Islet of Langerhans (tissue), 1 donor: ENCODE data around the gene GABRA4.

Source experiments
- FAIRE-seq: peaks from one replicate; lab custom pipeline; 2011; peaks lifted over from hg19 to GRCh38; lab: Jason Lieb, UNC

The GABRA4 gene

DNA sequence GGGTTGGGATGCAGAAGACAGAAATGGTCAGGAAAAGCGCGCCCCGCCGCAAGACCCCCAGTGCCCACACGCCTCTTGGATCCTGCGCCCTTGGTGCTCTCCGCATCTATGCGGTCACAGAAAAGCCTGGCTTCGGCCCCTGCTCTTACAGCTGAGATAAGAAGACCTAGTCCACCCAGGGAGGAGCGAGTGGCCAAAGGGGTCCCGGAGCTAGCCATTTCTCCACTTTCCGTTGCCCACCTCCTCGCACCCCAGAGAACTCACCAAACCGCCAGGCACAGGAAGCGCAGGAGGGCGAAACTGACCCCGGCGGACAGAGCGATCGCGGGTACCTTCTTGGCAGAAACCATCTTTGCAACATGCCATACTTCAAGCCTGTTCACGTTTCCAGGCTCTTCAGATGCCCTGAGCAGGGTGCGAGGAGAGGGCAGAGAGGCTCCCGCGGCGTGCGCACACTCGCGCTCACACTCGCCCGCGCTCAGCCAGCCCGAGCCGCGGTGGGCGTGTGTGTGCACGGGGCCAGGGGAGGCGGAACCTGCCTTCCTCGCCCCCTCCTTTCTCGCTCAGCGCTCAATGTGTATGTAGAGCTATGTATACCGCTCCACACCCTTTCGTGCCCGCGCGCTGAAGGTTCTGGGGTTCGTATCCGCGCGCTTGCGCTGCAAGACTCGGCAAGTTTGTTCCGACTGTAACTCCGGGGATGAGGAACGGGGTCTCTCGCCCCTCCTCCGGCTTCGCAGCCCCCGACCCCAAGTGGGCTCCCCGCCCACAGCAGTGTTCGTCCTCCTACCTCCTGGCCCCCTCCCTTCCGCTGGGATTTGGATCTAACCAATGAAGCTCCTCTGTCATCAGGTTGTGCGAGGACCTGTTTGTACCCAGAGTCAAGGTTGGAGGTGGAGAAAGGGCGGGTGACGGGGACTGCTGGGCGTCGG is at the start of gene GABRA4:
GABRA4 (minus strand) TSS at position 507 of the 932 bp plus-strand sequence; CDS start at position 350, 157 bp downstream.
- FAIRE-seq, result no peak

DNA sequence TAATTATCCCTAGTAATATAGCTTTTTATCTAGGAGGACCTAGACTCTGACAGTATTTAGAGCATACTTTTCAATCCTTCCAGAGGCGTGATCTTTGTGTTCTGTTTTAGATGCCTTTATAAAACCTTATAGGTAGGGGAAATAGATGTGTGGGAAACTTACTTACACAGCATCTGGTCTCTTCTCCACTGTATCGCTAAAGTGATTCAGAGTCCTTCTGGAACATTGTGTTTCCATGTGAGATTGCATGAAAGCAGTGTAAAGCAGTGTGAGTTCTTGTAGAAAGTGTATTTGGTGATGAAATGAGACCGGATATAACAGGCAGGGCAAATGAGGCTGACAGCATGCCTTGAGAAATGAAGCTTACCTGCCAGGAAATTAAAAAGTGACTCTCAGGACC is 47.4 kb upstream of the GABRA4 start:
- FAIRE-seq, result no peak

DNA sequence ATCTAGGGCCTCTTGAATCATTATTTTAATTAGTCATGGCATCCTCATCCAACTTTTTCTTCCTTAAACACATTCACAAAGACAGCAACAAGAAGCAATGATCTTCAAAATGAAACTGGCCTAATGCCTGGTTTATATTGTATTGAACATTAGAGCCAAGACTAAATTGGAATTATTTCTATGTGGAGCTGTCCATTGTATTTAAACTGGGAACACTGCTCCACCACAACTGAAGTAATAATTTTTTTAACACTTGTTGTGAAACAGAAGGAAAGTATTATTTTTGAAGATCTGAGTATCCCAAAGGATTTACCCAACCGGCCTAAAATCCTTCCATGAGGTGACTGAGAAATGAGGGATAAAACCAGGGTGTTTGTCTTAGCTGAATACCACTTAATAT is 44.9 kb upstream of the GABRA4 start:
- no peak for FAIRE-seq

DNA sequence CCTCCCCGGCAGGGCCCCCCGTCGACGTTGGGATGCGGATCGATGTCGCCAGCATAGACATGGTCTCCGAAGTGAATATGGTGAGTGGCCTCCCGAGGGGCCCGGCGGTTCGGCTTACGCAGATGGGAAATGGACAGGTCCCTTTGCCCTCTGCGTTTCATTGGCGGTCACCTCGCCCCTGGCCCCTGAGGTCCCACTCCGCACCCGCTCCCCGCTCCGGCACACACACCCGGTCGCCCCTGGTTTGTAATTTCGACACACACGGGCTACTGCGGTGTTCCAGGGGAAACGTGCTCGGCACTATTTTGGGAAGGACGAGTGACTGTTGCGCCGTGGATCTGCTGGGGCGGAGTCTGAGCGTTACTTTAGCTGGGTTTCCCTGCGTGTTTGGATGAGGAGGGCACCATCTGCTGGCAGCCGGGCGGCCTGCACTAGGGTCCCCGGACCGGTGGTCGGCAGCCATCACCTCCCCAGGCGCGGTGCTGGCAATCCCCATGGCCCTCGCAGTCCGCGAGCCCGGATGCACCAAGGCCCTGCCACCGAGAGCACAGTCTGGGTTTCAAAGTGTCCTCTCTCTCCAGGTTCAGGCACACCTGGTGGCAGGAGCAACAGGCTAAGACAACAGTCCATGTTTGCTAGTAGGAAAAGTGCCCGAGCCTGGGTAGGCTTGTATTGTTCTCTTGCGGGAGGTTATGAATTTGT is 39.2 kb upstream of the GABRA4 start:
- no peak for FAIRE-seq

DNA sequence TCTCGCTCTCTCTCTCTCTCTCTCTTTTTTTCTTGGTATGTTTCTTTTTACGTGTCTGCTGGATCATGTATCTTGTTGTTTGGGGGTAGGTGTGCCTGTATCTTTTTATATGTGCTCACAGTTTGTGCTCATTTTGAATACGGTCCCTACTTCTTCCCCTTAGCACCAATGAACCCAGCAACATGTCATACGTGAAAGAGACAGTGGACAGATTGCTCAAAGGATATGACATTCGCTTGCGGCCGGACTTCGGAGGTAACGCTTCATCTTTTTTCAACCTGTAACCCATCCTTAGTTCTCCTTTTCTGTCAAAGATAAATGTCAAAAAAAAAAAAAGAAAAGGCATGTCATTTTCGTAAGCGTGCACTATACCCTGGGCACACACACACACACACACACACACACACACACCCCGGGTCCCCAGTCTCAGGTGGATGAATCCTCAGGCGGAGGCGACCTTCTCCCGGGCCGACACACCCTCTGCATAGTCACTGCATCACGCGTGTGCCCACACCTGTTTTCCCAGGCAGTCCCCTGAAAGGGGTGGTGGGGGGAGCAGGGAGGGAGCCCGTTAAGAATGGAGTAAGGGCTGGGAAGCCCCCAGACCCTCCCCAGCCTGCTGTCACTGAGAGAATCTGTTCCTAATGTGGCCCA is 38.5 kb upstream of the GABRA4 start:
- no peak for FAIRE-seq

DNA sequence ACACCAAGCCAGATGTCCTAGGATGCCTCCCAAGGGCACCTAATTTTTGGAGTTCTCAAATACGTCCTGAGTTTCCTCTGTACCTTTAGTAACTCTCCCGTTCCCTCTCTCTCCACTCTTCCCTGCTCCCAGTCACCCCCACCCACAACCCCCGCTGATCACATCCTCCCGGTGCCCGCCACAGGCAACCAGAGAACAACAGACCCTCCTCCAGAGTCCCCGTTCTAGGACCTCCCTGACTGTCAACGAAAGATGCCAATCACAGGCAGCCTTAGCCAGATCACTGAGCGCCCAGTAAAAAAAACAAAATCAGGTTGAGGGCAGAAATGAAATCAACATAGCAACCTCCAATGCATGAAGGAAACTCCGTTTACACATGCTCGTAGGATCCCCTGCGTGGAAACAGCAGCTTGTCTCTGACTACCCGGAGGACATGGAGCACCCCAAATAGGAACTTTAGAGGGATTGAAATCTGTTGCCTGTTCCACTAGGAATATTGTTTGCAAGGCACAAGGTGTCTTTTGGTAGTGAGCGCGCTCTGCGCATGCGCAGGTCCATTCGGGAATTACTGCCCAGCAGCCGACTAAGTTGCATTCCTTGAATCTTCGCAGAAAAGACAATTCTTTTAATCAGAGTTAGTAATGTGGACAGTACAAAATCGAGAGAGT is 37.8 kb upstream of the GABRA4 start, which contains the start of gene GABRB1:
GABRB1 (plus strand) TSS at position 557 of the 668 bp plus-strand sequence.
- FAIRE-seq, result no peak

DNA sequence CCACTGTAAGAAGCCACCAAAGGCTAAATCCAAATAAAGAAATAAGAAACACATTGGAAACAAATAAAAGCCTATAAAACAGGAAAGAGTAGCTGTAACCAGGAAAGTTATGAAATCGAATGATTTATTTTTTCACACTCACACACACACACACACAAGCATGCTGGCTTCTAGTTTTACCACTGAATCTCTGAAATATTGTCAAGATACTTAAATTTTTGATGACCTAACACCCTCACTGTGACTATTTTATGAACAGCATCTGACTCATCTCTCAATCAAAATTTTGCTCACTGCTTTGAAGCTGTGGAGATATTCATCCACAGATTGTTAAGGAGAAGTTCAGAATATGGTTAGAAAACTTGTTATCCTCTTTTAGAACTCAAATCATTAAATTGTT is 24.1 kb upstream of the GABRA4 start:
- FAIRE-seq, result no peak

DNA sequence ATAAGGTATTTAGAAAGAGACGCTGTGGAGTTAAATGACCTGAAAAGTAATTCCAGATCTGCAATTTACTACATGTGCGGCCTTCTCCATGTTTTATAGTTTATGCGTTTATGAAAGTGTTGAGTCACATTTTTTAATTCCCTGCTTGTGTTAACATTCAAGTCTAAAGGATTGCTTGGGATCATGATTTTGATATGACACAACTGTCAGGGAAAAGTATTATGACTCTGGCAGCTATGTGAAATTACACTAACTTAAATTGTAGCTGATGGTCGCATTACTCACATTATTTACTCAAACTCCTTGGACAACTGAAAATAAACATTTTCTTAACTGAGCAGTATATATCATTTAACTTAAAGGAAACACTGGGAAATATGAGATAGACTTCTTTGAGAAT is 23.7 kb upstream of the GABRA4 start:
- no peak for FAIRE-seq

DNA sequence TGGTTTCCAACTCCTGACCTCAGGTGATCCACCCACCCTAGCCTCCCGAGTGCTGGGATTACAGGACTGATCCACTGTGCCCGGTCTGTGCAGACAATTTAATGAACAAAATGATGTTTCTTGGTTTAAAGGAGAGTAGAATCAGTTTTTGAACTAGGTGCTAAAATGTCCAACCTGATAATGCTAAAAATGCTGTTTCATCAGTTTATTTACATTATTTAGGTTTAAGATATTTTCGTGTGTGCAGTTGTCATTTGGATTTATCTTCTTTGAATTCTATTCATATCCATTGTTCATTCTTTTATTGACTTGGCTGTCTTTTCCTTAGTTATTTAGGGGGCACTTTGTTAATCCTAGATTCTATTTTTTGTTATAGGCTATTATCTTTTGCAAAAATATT is 20.0 kb upstream of the GABRA4 start:
- FAIRE-seq, result no peak

DNA sequence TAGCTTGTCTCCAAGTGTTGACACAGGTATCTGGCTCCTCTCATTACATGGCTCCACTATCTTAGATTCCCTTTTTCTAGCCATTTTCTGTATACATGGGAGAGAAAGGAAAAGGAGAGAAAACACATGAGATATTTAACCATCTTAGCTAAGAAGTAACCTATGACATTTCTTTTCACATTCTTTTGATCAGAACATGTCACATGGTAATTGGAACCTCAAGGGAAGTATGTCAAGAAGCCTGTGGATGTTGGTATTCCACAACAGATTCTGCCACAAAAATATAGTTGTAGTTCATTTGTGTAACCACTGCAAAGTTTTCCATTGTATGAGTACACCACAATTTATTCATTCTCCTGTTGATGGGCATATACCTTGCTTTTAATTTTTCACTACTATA is 19.3 kb upstream of the GABRA4 start:
- no peak for FAIRE-seq

DNA sequence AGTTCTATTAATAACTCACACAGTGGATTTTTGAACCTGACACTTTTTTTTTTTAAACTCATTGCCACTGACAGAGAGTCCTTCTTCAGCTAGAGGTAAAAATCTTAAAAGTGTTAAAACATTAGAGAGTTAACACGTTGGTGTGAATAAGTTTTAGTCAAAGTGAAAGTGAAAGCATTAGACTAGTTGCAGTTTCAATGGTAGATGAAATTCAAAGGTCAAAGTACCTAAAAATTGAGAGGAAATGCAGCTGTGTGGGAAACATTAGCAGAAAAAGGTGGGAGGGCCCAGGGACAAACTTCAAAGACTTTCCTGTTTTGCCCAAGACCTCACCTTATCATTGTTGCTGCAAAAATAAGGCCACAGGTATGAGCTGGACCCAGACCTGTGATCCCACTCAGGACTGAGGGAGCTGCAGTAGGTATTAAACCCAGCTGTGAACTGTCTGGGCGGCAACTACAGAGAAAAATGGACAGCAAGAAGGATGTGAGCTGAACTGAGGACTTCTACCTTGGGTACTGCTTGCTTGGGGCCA is 17.6 kb upstream of the GABRA4 start:
- no peak for FAIRE-seq

DNA sequence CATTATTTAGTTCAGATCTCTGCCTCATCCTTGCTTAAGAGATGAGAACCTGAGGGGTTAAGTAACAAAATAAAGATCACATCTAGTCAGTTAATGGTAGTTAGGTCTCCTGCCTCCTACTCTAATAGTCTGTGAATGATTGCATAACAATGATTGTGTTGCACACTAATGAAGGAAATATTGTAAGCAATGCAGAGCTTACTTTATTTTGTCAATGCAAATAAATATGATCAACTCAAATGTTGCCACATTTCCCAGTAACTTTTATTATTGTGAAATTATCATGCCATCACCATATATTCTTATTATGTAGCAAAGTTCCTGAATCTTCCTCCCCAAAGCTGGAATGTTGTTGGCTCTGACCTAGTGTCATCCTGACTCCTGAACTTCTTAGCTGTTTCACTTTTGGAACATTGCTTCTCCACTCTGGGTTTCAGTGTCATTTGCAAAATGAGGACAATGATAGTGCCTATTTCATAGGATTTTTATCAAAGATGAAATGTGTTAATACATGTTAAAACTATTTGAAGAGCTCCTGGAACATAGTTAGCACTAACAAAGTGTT is 17.0 kb upstream of the GABRA4 start:
- FAIRE-seq, result no peak

DNA sequence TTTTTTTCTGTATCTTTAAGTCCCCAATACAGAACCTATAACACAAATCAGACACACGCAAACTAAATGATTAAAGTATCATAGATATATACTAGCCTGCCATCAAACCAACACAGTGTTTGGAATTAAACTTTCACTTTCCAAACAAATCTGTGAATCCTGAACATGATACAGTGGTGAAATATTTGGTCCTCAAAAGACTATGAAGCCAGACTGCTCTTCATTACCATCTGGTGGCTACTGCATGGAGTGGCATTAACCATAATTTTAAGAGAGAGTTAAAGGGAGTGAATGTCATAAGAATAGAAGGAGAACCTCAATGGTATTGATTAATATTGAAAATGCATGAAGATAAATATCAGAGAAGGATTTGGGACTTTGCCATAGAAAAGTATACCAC is 9.2 kb upstream of the GABRA4 start:
- no peak for FAIRE-seq

DNA sequence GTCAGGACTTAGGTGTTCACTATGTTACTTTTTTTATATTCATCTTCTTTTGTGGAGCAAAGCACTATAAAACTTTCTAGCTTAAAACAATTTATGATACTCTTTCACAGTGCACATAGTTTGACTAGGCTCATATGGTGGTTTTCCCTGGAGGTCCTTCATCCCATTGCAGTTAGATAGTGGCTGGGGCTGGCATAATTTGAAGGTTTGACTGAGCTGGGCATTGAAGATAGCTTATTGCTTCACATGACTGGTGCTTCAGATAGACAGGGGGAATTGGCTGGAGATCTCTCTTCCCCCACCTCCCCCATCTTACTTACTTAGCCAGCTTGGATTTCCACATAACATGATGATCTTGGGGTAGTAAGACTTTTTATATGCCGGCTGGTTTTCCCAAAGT is 7.0 kb upstream of the GABRA4 start:
- FAIRE-seq, result no peak

DNA sequence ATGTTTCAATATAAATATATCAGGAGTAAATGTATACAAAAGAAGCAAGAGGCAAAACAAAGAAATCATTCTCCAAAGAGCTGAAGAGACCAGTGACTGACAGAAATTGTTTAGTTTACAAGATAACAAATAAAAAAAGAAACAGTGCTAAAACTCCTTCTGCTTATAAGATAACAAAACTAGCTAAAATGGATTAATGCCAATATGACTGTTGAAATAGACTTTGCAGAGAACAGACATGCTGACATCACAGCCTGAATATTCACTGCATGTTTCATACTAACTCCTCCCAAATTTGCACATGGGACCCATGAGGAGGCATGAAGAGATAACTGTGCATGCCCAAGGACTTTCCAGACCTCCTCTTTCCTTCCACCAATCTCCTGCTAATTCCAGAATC is 6.2 kb upstream of the GABRA4 start:
- no peak for FAIRE-seq

DNA sequence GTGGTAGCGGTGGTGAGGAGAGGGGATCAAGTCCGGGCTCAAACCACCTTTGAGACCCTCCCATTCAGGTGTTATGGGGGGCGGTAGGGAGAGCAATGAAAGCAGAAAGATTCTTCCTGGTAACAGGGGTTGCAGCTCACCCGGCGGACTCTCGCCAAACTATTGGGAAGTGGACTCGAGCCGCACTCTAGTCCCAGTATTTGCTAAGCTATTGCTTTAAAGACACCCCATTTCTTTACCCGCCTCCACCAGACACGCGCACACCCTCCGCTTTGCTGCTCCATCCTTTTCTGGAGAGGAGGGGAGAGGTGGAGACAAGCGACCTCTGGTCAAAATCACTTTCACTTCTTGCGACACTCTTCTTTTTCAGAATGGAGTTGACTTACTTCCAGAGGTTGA is 625 bp upstream of the GABRA4 start:
- no peak for FAIRE-seq

DNA sequence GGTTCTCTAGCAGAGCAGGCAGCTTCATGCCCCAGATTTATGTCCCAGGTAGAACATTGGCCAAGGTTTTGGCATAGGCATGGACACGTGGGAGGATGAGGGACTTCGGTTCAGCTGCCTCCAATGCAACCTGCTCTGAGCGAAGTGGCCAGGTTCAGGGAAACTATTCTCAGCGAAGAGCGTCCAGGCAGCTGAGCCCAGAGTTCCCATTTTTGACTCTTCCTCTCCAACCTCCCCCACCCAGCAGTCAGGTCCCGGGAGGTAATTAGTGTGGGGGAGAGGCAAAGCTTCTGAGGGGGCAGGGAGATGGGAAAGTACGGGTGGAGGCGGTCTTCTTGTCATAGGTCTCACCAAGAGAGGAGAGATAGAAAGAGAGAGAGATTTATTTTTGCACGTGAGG is 1.0 kb downstream of the GABRA4 start:
- no peak for FAIRE-seq

DNA sequence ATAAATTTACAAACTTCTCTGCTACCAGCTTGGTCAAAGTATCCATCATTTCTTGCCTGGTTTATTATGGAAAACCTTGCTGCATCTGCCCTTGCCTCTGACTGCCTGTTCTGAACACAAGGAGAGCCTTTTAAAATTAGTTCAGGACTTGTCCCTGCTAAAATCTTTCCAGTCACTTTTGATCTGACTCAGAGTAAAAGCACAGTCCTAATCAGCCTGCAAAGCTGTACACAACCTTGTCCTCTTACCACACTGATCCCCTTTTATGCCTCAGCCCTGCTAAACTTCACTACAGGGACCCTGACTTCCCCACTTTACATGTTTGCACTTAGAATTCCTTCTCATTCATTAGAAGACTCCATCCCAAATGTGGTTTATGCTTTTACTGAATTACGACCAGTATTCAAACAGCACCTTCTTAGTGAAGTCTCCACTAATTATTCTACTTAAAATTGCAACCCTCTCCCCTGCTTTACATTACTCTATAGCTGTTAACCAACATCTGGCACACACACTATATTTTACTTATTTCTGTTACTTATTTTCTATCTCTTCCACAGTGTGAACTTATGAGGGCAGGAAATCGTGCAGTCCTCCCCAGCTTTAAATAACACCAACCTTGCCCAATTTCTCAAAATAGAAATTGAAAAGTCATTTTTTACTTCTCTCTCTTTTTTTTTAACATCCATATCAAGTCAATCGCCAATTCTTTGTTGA is 6.3 kb downstream of the GABRA4 start:
- no peak for FAIRE-seq

DNA sequence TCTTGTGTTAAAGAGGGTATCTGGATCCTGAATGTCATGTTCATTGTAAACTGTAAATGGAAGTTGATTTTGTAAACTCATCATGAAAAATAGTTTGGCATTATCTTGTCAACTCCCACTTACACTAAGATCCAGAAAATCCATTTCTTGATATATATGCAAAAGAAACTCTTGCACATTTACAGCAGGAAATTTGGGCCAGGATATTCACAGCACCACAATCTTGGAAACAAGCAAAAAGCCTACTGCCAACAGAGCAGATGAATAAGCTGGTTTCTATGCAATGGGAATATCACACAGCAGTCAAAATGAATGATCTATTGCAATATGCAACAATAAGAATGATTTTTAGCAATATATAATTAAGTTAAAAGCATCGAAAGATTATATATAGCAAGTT is 8.6 kb downstream of the GABRA4 start:
- no peak for FAIRE-seq

DNA sequence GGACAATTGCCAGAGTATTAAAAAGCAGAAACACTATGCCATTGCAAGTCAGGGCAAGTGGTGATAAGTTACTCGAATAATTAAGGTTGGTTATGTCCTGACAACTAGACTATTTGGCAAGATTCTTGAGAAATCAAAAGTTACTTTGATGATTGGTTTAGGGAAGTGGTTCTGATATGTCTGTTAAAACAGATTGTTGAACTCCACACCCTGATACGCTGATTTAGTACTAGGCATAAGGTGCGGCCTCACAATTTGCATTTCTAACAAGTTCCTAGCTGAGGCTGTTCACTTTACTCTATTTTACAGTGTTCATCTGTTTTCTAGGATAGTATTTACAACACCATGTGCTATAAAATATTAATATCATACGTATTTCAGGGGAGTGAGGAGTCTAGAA is 12.5 kb downstream of the GABRA4 start:
- FAIRE-seq, result no peak

DNA sequence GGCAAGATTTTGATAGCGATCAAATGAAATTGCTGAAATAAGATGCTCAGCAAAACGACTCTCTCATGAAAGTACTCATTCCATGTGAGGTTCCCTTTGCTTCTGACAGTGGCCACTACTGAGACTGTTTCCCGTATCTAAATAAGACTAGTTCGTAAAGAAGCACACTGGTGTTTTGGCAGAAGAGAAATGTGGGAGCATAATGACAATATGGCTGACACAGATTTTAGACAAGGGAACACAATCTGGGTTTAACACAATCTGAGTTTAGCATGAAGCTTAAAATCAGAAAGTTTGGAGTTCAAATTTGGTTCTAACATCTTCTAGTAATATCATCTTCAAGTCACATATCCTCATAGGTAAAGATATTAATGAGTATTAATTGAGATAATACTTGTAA is 13.7 kb downstream of the GABRA4 start:
- FAIRE-seq, result no peak
